Measurements from ENCODE around the gene ATP8A1.
"Not testable (repeated sequence)": the region's sequence is repeated elsewhere in the genome, so short reads cannot be mapped to it uniquely, and the experiment has no call there.

ATP8A1 gene

DNA sequence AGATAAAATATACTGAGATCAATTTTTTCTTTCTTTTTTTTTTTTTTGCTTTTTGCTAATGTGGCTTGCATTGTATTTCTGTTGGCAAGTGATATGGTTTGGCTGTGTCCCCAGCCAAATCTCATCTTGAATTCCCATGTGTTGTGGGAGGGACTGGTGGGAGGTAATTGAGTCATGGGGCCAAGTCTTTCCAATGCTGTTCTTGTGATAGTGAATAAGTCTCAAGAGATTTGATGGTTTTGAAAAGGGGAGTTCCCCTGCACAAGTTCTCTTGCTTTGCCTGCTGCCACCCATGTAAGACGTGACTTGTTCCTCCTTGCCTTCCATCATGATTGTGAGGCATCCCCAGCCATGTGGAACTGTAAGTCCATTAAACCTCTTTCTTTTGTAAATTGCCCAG is 195.7 kb downstream of the ATP8A1 start:
- not testable (repeated sequence) for DNase-seq

GRCh38 chr4:42460043-42460442 is 196.9 kb downstream of the ATP8A1 start:
- DNase-seq: no peak

DNA sequence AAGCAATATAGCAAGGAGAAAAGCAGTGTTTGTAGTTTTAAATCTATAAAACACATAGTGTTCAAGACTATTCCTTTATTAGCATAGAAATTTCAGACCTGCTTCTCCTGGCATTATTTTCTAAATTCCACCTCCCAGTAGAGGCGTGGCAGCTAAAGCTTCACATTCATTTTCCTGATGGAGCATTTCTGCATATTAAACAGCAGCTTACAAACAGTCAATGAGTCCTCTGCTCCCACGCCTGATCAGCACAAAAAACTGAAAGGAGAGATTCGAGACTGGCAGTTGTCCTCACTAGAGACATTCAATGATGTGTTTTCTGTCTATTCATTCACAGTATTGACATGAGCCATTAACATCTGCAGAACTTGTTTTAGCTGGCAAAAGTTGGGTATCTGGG is 198.2 kb downstream of the ATP8A1 start:
- no peak for DNase-seq

- peak; percentile 4 for DNase-seq
Observed at GRCh38 chr4:42454755-42455420, 202.0 kb downstream of the ATP8A1 start.

GRCh38 chr4:42453612-42454011 is 203.3 kb downstream of the ATP8A1 start:
- no peak for DNase-seq

DNA sequence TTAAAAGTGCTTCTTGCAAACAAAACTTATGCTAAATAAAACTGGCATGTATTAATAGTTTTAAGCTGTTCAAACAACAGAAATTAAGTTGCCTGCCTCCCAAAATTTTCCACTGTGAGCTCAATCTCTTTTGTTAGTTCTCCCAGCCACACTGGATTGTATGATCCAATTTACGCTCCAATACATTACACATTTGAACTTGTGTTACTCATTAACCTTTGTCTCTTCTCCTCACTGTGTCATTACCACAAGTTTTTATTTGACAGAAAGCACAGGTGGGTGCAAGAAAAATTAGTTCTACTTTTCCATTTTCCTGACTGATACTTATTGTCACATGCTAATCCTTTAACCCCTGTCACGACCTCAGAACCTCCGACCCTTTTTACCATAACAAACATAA is 204.1 kb downstream of the ATP8A1 start:
- DNase-seq: no peak

- no peak for DNase-seq
Observed at GRCh38 chr4:42446823-42447222, 210.1 kb downstream of the ATP8A1 start.

GRCh38 chr4:42445038-42445437 is 211.9 kb downstream of the ATP8A1 start:
- DNase-seq: no peak

DNA sequence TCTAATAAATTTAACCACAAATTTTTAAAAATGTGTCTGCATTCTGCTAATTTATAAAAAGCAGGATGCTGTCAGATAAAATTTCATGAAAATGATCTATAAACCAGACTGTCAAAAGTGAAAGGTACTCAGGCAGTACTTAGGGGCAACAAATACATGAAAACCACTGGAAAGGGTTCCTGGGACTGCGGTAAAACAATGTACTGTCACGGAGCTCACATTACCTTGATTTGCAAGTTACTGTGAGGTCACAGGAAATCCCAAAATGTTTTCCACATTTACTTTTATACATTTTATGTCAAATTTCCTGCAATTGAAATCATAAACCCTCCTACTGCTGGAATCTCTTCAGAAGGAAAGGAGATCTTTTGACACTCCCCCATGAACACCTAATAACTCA is 214.3 kb downstream of the ATP8A1 start:
- no peak for DNase-seq

GRCh38 chr4:42440083-42440482 is 216.8 kb downstream of the ATP8A1 start:
- no peak for DNase-seq

DNA sequence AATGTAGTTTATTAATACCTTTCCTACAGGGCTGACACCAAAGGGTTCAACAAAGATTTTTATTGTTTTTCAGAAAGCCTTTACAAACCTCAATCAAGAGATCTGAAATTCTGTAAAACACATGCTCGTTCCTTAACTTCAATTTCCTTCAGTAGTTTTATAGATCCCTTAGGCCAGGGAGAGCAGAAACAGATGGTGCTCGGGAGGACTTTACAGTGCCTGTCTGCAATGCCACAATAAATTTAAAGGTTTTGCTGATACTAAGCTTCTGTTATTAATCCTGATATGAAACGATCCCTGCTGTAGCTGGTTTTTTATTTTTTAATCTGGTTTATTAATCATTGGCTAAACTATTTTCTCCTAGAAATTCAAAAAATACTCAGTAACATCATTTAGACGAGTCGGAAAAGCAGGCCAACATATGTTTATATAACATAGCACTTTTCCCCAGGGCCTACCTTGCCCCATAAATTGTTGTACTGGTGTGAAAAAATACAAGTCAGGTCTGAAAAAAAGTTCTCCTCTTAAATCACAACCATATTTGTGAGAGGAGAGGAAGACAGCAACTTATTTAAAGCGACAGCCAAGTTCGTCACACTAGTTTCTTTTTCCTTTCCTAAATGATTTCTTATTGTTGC is 219.9 kb downstream of the ATP8A1 start:
- DNase-seq: no peak

DNA sequence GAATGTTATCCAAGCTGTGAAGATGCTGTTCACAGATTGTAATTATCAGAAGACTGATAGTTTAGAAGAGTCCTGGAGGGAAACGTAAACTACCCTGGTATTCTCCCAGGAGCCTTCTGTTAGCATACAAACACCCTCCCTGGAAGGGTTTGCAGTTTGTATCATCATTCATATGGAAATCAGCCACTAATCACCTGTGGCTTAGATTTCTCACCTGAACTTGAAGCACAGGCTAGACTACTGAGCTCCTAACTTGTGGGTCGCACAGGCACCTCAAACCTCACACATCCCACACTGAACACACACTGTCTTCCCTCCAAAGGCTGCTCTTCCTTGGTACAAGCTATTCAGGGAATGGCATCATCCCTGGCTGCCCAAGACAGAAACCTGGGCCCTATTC is 228.9 kb downstream of the ATP8A1 start:
- DNase-seq: no peak

GRCh38 chr4:42425146-42426065 is 231.5 kb downstream of the ATP8A1 start:
- DNase-seq: no peak

GRCh38 chr4:42420140-42420539 is 236.8 kb downstream of the ATP8A1 start:
- peak; percentile 26 for DNase-seq

- no peak for DNase-seq
Observed at GRCh38 chr4:42417550-42417949, 239.4 kb downstream of the ATP8A1 start.

DNA sequence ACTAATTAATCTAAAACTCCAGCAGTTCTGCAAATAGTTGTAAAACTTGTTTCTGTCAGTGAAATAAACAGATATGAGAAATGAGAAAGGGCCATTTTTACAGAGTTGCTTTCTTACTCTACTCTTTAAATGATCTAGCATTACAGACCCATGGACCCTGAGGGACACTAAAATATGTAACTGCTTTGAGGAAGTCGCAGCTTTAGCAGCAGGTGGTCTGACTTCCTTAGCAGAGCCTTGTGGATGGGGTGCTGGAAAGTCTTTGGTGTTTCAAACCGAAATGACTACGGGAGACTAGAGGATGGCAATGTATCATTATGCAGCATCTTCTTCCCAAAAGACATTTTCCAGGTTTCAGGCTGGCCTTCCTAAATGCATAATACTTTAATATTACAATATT is 240.9 kb downstream of the ATP8A1 start:
- no peak for DNase-seq

DNA sequence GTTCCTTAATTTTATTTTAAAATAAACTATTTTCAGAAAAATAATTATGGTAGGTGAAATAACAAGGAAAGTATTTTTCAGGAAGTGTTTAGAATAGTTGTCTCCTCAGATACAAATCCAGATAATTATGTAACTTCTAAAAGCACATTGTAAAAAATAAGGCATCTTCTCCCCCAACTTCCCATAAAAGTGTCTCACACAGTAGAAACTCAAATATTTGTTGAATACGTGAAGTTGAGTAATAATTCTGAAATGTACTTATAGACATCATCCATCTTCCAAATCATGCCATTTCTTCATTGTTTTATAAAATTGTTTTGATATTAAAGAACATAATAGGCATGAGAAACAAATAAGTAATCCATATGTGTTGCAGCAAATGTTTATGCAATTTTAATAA is 241.6 kb downstream of the ATP8A1 start:
- DNase-seq: no peak

DNA sequence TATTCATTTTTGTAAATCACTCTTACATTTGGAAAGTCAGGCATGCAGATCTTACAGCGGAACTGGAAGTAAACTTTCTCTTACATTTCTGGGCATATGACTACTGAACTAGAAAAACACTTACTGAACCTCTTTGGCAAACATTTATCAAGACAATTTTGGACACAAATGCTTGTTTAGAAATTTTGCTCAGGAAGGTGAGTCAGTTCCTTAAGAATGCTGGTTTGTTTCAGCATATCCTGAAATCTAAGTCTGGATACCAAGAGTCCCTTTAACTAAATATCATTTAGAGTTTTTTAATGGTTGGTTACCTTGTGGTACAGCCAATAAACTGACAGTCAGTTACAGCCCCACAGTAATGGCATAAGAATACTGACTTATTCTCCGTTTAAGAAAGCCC is 244.7 kb downstream of the ATP8A1 start:
- peak; percentile 33 for DNase-seq

DNA sequence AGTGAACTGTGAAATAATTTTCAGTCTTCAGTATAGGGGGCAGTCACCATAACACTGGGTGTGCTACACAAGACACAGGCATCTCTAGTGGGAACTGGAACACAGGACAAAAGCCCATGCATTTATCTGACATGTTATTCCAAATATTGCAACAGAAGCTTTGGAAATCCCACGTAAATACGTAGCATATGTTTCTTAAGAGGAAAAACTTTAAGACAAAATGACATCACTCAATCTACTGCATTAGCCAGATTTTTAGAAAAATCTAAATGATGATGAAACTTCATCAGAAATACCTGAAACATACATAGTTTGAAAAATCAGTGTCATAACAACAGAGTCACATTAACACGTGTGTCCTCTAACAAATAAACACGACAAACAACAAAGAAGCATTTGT is 245.1 kb downstream of the ATP8A1 start:
- DNase-seq: no peak

- DNase-seq: no peak
Observed at GRCh38 chr4:42410446-42410845, 246.5 kb downstream of the ATP8A1 start.

DNA sequence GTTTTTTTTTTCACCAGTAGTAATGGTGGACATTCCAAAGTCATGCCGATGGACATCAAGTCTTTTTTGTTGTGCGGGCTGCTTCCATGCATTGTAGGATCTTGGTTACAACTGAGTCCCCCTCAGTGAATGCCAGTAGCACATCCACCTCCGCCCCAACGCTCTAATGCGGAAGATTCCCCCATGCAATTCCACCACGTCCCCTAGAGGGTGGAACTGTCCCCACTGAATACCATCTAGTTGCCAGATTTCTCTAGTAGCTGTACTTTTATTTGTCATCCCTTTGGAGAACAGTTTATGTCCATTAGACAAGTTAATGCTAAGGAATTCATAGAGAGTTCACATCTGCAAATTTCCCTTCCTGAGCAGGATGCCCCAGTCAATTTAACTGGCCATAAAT is 252.9 kb downstream of the ATP8A1 start:
- no peak for DNase-seq

- DNase-seq: no peak
Observed at GRCh38 chr4:42401171-42401570, 255.7 kb downstream of the ATP8A1 start.

- no peak for DNase-seq
Observed at GRCh38 chr4:42399393-42399792, 257.5 kb downstream of the ATP8A1 start.

- no peak for DNase-seq
Observed at GRCh38 chr4:42398871-42399331, 258.0 kb downstream of the ATP8A1 start.

All from kidney glomerular epithelial cell (primary cell).